ENCODE measurements around the gene GDNF. TPM values are rescaled to one million over a fixed set of nuclear protein-coding genes. Genes with fewer than 3 reads are reported as not detected.

The GDNF gene
- total RNA-seq, 4 donors from 2014 or later = 0.10 to 0.80 (median 0.39) TPM

GRCh38 chr5:37825334-37825915 is 14.4 kb downstream of the GDNF start:
- 71 to 74% methylated on average over 2 of the region's 2 CpGs for WGBS, 2 donors
- intact Hi-C loops (cut with DNase I; ENCODE audit: low total_unique reads) = no loop called here
- TF ChIP-seq POLR2A (IDR thresholded peaks at IDR 0.05) (no peak), CTCF (IDR thresholded peaks at IDR 0.05) (no peak)
- no peak overlapping the region for H3K4me3 ChIP-seq (ENCODE audit: low read depth, poor library complexity, severe bottlenecking)
- DNase-seq (ENCODE audit: low spot score in 2 of 2) = no peak

- H3K4me3 ChIP-seq (ENCODE audit: low read depth, poor library complexity, severe bottlenecking) = no peak overlapping the region
- WGBS, 2 donors = 86% methylated on average over 11 of the region's 11 CpGs
- TF ChIP-seq POLR2A (IDR thresholded peaks at IDR 0.05) = no peak
- TF ChIP-seq CTCF (IDR thresholded peaks at IDR 0.05) = no peak
- DNase-seq (ENCODE audit: low spot score in 2 of 2) = peak in 1 of 2 donors; percentile 23
- intact Hi-C loops (cut with DNase I; ENCODE audit: low total_unique reads) = no loop called here
Measured at GRCh38 chr5:37823433-37824152, 16.2 kb downstream of the GDNF start.

GRCh38 chr5:37816883-37817282 is 23.0 kb downstream of the GDNF start:
- no peak overlapping the region for H3K4me3 ChIP-seq (ENCODE audit: low read depth, poor library complexity, severe bottlenecking)
- TF ChIP-seq POLR2A (IDR thresholded peaks at IDR 0.05) (no peak), CTCF (IDR thresholded peaks at IDR 0.05) (no peak)
- 67 to 69% methylated on average over 3 of the region's 3 CpGs for WGBS, 2 donors
- DNase-seq (ENCODE audit: low spot score in 2 of 2) = no peak
- intact Hi-C loops (cut with DNase I; ENCODE audit: low total_unique reads) = no loop called here

DNA sequence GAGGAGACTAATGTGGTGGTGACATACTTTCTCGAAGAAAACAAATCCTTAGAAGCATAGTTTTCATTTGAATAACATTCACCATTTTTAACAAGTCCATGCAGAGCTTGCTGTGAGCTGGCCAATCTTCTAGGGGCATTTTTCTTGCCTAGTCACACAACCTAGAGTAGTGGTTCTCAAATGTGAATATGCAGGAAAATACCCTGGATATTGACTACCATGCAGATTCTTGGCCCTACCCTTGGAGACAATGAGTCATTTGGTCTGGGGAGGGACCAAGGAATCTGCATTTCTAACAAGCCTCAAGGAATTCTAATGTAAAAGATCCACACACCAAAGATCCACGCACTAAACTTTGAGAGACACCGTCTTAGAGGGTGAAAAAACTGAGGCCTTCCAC is 23.5 kb downstream of the GDNF start:
- no peak overlapping the region for H3K4me3 ChIP-seq (ENCODE audit: low read depth, poor library complexity, severe bottlenecking)
- TF ChIP-seq POLR2A (IDR thresholded peaks at IDR 0.05) (no peak), CTCF (IDR thresholded peaks at IDR 0.05) (no peak)
- DNase-seq (ENCODE audit: low spot score in 2 of 2) = no peak
- WGBS, 2 donors = 82 to 84% methylated on average over 3 of the region's 3 CpGs
- intact Hi-C loops (cut with DNase I; ENCODE audit: low total_unique reads) = no loop called here

- H3K4me3 ChIP-seq (ENCODE audit: low read depth, poor library complexity, severe bottlenecking) = no peak overlapping the region
- 85 to 87% methylated on average over 7 of the region's 7 CpGs for WGBS, 2 donors
- intact Hi-C loops (cut with DNase I; ENCODE audit: low total_unique reads) = no loop called here
- DNase-seq (ENCODE audit: low spot score in 2 of 2) = no peak
- TF ChIP-seq POLR2A (IDR thresholded peaks at IDR 0.05) (no peak), CTCF (IDR thresholded peaks at IDR 0.05) (no peak)
Measured at GRCh38 chr5:37815913-37816312, 23.9 kb downstream of the GDNF start.

Measured in lower leg skin (tissue), 4 donors.